ENCODE measurements around the gene BBX.

- TF ChIP-seq EZH2 (IDR thresholded peaks at IDR 0.05; ENCODE audit: insufficient read depth, poor library complexity, severe bottlenecking) (no peak), EZH2phosphoT487 (IDR thresholded peaks at IDR 0.05; ENCODE audit: insufficient read depth, low read depth) (no peak)
These were observed 78.0 kb downstream of the BBX start for GRCh38 chr3:107600780-107601179.

All from GM23248 (cell line).